ENCODE data around the gene TRPV6. TPM values are rescaled to one million over a fixed set of nuclear protein-coding genes. Genes with fewer than 3 reads are reported as not detected.

Gene TRPV6
- total and polyA plus RNA-seq, 2 experiments from 2014 or later, result 1.9 TPM; not detected in 1

DNA sequence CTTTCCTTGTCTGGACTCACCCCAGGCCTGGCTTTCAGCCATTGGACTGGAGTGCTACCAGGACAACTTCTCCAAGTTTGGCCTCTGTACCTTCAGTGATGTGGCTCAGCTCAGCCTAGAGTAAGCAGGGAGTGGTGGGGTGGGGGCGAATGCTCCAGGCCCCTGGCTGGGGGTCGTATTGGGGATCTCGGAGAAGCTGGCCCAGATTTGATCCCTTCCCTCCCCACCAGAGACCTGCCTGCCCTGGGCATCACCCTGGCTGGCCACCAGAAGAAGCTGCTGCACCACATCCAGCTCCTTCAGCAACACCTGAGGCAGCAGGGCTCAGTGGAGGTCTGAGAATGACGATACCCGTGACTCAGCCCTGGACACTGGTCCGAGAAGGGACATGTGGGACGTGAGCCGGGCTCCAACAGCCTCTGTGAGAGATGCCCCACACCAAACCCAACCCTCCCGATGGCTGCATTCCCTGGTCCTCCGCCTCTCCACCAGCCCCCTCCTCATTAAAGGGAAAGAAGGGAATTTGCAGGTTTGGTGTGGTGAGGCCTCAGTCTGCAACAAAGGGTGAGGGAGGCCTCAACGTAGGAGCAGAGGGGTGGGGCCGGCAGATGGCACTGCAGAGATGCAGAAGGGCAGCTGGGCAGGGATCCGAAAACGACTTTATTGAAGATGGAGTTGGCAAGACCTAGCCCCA is 14.8 kb downstream of the TRPV6 start:
- Histone ChIP-seq H3K36me3 (no peaks in the 10 kb centered on the region), H3K9me3 (ENCODE audit: low read depth) (no peaks in the 10 kb centered on the region), H3K27me3 (no peaks in the 10 kb centered on the region), H3K4me1 (ENCODE audit: low read depth) (no peaks in the 10 kb centered on the region), H3K27ac (no peak overlapping the region), H3K4me3 (no peak overlapping the region)
- TF ChIP-seq, protein P1, sequence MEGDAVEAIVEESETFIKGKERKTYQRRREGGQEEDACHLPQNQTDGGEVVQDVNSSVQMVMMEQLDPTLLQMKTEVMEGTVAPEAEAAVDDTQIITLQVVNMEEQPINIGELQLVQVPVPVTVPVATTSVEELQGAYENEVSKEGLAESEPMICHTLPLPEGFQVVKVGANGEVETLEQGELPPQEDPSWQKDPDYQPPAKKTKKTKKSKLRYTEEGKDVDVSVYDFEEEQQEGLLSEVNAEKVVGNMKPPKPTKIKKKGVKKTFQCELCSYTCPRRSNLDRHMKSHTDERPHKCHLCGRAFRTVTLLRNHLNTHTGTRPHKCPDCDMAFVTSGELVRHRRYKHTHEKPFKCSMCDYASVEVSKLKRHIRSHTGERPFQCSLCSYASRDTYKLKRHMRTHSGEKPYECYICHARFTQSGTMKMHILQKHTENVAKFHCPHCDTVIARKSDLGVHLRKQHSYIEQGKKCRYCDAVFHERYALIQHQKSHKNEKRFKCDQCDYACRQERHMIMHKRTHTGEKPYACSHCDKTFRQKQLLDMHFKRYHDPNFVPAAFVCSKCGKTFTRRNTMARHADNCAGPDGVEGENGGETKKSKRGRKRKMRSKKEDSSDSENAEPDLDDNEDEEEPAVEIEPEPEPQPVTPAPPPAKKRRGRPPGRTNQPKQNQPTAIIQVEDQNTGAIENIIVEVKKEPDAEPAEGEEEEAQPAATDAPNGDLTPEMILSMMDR (IDR thresholded peaks at IDR 0.05; ENCODE audit: low read depth, low read length), result no peak
- DNase-seq (ENCODE audit: low read depth in 1 of 2, low spot score in 1 of 2), result no peak

DNA sequence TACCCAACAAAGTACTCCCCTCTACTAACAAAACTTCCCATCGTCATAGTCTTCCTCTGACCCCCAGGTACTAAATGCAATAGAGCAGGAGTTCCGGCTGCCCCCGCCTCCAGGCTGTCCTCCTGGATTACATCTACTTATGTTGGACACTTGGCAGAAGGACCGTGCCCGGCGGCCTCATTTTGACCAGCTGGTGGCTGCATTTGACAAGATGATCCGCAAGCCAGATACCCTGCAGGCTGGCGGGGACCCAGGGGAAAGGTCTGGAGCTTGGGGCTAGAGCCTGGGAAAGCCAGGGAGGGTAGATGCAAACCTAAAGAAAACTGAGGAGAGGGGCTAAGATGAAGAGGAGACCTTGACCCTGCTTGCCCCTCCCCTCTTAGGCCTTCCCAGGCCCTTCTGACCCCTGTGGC is 15.4 kb downstream of the TRPV6 start:
- Histone ChIP-seq H3K4me3 (no peak overlapping the region), H3K9me3 (ENCODE audit: low read depth) (no peaks in the 10 kb centered on the region), H3K27me3 (no peaks in the 10 kb centered on the region), H3K4me1 (ENCODE audit: low read depth) (no peaks in the 10 kb centered on the region), H3K27ac (no peak overlapping the region), H3K36me3 (no peaks in the 10 kb centered on the region)
- TF ChIP-seq, protein P1 (IDR thresholded peaks at IDR 0.05; ENCODE audit: low read depth, low read length), result no peak
- DNase-seq (ENCODE audit: low read depth in 1 of 2, low spot score in 1 of 2), result no peak

DNA sequence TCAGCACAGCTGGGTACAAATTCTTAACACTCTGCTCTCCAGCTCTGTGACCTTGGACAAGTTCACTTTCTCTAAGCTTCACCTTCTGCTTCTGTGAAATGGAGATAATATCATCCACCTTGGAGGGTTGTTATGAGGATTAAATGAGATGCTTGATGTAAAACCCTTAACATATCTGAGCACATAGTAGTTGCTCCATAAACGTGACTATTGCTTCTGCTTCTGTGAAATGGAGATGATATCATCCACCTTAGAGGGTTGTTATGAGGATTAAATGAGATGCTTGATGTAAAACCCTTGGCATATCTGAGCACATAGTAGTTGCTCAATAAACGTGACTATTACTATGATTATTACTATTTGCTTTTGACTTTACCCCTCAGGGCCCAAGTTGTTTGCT is 16.1 kb downstream of the TRPV6 start:
- H3K4me3 ChIP-seq, result no peak overlapping the region

DNA sequence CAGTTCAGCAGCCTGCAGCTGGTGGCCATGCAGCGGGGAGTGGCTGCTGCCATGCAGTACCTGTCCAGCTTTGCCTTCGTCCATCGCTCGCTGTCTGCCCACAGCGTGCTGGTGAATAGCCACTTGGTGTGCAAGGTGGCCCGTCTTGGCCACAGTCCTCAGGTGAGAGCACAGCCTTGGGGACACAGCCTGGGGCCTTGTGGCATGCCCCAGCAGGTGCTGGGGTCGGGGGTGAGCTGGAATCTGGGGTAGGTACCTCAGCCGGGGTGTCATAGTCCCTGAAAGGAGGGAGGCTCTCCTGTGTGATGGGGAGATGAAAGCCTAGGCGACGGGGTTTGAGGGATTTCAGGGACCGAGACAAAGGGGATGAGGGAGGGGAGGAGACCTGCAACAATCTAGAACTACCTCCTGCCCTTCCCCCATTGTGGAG is 16.5 kb downstream of the TRPV6 start:
- no peaks in the 10 kb centered on the region for H3K4me1 ChIP-seq (ENCODE audit: low read depth)
- H3K27me3 ChIP-seq, result no peaks in the 10 kb centered on the region
- H3K9me3 ChIP-seq (ENCODE audit: low read depth), result no peaks in the 10 kb centered on the region
- no peaks in the 10 kb centered on the region for H3K36me3 ChIP-seq
- H3K4me3 ChIP-seq, result no peak overlapping the region
- TF ChIP-seq, protein P1 (IDR thresholded peaks at IDR 0.05; ENCODE audit: low read depth, low read length), result no peak
- H3K27ac ChIP-seq, result no peak overlapping the region
- DNase-seq (ENCODE audit: low read depth in 1 of 2, low spot score in 1 of 2), result no peak

More for the DNA sequence above, 16.1 kb downstream of the TRPV6 start:
- no peaks in the 10 kb centered on the region for H3K4me1 ChIP-seq (ENCODE audit: low read depth)
- TF ChIP-seq, protein P1 (IDR thresholded peaks at IDR 0.05; ENCODE audit: low read depth, low read length), result no peak
- DNase-seq (ENCODE audit: low read depth in 1 of 2, low spot score in 1 of 2), result no peak
- H3K27me3 ChIP-seq, result no peaks in the 10 kb centered on the region
- H3K9me3 ChIP-seq (ENCODE audit: low read depth), result no peaks in the 10 kb centered on the region
- H3K36me3 ChIP-seq, result no peaks in the 10 kb centered on the region
- no peak overlapping the region for H3K27ac ChIP-seq

DNA sequence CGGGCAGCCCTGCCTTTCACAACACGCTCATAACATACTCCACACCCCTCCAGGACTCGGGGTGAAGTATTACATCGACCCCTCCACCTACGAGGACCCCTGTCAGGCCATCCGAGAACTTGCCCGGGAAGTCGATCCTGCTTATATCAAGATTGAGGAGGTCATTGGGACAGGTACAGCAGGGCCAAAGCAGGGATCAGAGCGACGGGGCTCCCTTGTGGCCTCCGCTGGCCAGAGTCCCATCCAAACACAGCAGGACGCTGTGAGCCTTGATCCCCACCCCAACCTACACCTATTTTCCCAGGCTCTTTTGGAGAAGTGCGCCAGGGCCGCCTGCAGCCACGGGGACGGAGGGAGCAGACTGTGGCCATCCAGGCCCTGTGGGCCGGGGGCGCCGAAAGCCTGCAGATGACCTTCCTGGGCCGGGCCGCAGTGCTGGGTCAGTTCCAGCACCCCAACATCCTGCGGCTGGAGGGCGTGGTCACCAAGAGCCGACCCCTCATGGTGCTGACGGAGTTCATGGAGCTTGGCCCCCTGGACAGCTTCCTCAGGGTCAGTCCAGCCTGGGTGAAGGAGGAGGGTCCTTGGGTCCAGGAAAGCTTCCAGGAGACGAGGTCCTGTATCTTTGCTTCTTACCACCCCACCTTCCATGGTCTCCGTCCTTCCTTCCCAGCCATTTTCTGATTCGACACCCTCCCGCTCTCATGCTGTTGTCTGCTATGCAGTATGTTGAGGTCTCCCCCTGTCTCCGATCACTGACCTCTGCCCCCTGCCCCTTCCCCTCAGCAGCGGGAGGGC is 17.2 kb downstream of the TRPV6 start:
- TF ChIP-seq, protein P1 (IDR thresholded peaks at IDR 0.05; ENCODE audit: low read depth, low read length), result no peak
- Histone ChIP-seq H3K36me3 (no peaks in the 10 kb centered on the region), H3K27me3 (no peaks in the 10 kb centered on the region), H3K4me3 (no peak overlapping the region), H3K4me1 (ENCODE audit: low read depth) (no peaks in the 10 kb centered on the region), H3K27ac (no peak overlapping the region), H3K9me3 (ENCODE audit: low read depth) (no peaks in the 10 kb centered on the region)
- no peak for DNase-seq (ENCODE audit: low read depth in 1 of 2, low spot score in 1 of 2)

All from cardiac muscle cell (in vitro differentiated cells and primary cell).